Measurements from ENCODE around the gene SSUH2. TPM values are rescaled to one million over a fixed set of nuclear protein-coding genes. Genes with fewer than 3 reads are reported as not detected.
"Not testable (repeated sequence)": the region's sequence is repeated elsewhere in the genome, so short reads cannot be mapped to it uniquely, and the experiment has no call there.

Gene SSUH2
- total RNA-seq, 1 experiment from 2014 or later = 0.40 TPM

DNA sequence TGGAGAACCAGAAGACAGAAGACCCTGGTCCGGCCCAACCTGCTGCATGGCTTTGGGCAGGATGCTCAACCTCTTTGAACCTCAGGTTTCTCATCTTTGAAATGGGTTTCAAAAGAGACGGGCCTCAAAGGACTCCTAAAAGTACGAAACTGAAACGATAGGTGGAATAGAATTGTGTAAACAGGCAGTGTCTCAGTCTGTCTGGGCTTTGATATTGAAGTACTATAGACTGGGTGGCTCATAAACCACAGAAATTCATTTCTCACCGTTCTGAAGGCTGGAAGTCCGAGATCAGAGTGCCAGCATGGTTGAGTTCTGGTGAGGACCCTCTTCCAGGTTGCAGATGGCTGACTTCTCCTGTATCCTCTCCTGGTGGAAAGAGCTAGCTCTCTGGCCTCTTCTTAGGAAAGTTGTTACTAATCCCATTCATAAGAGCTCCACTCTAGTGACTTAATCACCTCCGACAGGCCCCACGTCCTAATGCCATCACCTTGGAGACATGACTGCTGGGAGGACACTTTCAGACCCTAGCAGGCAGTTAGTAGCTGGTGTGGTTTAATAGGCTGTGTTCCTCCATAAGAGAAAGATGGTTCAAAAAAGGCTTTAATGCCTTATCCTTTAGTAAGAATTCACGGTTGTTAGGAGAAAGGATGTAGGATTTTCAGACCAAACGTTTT lies 35.7 kb downstream of the SSUH2 start:
- DNase-seq (ENCODE audit: low read depth) = no peak

DNA sequence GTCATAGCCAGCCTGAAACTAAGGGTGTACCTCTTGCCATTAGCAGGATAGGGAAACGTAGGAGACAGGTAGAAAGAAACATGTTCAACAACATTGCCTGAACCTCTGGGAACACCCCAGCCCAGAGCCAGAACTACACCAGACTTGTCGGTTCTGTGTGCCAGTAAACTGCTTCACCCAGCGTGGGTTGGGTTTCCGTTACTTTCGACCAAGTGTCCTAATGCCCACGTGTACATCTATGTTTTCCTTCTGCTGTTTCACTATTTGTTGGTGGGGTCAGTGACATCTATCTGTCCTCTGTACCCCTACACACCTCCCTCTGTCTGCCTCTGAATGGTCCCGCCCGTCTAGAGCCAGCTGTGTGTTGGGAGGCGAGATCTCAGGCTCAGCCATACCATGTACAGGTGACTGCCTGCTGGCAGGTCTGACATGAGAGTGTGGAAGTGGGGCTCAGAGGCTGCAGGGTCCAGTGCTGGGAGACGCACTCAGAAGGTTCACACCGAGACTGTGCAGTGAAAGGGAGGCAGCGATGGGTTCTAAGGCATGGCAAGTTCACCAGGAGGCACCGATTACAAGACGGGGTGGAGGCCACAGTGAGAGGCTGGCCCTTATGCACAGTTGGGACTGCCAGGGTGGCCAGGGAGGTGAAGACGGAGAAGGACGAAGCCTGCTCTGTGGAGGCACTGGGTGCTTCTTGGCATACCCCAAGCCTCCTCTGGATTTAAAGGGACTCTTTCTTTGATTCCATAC lies 36.4 kb downstream of the SSUH2 start:
- no peak for DNase-seq (ENCODE audit: low read depth)

DNA sequence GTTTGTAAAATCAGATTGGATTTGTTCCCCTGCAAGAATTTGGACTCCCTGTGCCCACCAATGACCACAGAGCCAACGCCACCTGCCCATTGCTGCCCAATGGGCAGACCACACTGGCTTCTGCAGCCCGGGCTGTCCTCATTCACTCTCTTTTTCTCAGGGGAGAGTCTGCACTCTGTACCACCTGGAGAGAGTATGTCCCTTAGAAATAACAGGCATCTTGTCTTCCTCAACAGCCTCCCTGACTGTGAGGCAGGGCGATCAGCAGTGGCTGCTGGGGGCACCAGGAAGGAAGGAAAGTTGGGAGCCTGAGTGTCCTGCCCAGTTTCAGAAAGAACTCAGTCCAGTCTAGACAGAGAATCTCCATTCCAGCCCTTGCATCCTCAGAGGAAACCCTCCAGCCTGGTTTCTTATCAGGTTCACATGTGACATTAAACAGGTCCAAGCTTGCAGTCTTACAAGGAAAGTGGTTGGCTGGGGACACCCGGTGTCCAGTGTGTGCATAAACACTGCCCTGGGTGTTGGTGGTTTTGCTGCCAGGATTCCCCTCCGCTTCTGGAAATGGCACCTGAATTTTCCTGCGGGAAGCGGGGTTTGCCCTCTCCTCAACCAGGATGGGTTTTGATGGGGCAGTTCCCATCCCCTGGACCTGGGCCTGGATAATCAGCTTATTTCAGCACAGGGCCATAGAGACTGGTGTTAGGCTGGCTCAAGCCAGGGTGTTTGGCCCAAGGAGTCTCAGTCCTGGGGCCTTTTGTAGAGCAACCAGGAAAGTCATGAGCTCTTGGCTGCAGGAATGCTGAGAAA lies 37.2 kb downstream of the SSUH2 start:
- DNase-seq (ENCODE audit: low read depth) = peak; percentile 38

DNA sequence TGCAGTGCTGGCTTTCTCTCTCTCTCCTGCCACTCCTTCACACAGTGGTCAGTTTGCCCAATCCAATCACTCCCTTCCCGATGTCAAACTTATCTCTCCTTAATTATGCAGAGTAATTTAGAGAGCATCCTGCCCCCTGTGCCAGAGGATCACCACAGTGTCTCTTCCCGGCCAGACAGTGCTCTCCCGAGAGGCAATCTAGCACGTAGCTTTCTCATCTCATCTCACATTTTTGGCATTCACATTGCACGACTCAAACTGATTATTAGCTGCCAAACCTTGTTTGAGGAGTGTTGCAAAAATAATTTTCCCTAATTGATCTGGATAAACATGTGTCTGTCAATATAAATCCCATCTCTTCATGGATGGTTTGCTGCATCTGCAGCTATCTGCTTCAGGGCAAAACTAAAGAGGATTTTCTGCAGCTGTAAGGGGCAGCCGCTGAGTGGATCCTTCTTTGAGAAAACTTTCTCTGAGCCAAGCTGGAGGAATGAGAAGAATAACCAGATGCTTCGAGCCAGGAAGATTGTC lies 37.8 kb downstream of the SSUH2 start:
- no peak for DNase-seq (ENCODE audit: low read depth)

DNA sequence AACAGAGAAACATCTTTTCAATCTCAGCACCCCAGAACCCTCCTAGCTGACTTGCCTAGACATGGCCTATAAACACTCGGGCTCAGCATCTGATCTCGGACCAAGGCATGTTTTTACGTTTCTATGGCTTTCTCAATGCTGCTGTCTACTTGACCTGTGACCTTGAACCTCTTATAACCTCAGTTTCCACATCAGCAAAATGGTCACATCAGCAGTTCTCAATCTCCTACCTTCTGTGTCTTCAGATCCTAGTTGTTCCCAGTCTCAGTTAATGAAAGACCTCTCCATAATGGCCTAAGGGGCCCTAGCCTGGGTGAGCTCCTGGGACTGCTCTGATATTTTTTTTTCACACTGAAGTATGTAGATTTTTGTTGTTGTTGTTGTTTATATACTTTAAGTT lies 39.6 kb downstream of the SSUH2 start:
- no peak for DNase-seq (ENCODE audit: low read depth)

DNA sequence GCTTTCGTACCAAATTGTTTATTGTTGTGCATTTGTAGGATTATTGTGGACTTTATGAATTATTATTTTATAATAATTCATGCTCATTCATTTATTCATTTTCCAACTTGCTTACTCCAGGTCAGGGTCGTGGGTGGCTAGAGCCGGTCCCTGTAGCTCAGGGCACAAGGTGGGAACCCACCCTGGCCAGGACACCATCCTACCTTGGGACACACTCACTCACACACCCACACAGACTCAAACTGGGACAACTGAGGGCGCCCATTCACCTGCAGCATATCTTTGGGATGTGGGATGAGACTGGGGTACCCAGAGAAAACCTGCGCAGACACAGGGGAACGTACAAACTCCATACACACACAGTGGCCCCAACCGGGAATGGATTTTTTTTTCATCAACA lies 40.6 kb downstream of the SSUH2 start:
- DNase-seq (ENCODE audit: low read depth) = no peak

DNA sequence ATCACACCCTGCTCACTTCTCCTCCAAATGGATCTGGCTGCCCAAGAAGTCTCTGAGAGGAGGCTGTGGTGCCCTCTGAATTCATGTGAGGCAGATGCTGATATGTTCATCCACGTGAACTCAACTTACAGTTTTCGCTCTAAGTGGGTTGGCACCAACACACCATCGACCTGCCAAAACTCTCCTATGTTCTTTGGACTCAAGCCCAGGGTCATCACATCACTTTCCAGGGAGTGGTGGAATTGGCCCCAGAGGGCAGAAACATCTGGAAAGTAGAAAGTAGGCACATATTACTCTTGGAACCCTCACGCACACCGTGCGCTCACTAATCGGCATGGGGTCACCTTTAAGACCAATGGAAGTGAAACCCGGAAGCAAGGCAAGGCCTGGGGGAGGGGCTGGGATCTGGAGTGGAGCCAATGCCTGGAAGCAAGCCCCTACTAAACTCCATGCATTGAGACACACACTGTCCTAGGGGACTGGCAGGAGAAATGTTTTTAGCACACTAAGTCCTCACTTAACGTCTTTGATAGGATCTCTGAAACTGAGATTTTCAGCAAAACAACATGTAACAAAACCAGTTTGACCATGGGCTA lies 41.4 kb downstream of the SSUH2 start:
- DNase-seq (ENCODE audit: low read depth) = no peak

DNA sequence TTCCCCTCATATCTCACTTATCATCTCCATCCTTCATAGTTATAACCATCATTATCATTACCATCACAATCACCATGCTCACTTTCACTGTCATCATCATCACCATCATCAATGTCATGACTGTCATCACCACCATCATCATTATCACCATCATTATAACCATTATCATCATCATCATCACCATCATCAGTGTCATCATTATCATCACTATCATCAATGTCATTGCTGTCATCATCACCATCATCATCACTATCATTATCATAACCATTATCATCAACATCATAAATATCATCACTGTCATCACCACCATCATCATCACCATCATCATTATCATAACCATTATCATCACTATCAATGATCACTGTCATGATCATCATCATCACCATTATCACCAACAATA lies 44.1 kb downstream of the SSUH2 start:
- DNase-seq (ENCODE audit: low read depth) = no peak

DNA sequence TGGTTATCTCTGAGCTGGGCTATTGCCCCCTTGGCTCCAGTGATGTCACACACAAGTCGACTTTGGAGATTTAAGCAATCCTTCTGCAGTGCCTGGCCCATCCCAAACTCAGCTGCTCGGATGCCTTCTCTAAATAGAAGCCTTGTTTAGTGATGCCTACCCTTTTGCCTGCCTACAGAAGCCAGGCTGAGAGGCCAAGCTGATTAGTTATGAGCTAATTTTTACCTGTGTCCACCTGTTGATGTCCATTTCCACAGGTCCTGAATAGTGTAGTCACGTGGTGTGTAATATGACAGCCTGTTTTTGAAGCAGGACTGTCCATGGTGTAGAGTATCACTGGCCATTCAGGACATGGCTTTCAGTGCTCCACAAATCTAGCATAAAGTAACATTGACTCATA lies 45.5 kb downstream of the SSUH2 start:
- no peak for DNase-seq (ENCODE audit: low read depth)

DNA sequence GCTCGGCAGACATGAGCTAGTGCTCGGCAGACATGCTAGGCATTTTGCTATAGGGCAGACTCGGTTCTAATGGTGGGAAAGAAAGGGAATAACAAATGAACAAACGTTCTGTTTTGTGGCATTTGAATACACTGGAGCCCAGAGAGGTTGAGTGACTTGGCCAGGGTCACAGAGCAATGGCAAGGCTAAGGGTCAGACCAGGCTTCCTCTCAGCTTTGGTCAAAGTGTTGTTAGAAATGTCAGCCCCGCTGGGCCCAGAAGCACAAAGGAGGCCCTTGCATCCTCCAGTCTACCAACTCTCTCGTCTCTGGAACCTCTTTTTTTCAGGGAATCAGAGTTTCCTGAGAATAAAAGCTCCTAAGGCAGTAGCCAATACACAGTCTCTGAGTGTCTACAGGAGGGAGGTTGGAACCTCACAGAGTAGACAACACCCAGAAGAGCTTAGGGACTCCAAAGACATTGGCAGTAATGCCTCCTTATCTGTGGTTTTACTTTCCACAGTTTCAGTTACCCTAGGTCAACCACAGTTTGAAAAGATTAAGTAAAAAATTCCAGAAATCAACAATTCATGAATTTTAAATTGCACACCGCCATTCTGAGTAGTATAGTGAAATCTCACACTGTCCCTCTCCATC lies 47.3 kb downstream of the SSUH2 start:
- DNase-seq (ENCODE audit: low read depth) = no peak

DNA sequence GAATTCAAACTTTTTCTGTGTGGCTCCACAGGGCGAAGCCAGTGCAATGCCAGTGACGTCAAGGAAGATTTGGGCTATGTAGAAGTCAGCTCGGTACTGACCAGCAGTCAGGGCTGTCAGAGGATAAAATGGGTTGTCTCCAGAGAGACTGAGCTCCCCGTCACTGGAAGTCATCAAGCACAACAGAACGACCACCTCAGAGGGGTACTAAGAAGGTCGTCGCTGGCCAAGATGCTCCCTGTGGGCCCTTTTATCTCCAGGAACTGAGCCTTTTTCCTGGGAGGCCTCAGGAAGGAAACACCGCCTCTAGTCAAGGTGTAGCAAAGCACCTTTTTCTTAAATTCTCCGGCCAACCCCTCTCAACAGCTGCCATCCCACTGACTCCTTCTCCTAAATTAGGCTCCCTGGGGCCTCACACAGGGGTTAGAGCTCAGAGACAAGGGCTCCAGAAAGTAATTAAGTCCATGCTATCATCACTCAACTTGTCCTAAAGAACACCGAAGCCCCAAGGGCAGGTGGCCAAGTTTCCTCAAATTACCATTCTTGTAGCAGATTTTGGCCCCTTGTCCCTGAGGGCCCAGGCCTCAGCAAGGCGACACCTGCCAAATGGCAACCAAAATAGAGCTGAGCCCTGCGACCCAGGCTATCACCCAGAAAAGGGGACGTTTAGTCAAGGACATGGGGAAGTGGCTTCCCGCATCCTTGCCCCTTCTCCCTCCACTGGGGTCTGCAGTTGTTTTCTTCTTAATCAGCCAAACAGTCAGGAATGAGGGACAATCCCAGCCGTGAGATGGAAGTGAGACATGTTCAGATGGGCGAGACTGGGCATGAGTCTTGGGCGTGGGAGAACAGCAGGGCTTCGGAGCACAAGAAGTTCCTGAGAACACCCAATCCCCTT lies 48.0 kb downstream of the SSUH2 start:
- no peak for DNase-seq (ENCODE audit: low read depth)

DNA sequence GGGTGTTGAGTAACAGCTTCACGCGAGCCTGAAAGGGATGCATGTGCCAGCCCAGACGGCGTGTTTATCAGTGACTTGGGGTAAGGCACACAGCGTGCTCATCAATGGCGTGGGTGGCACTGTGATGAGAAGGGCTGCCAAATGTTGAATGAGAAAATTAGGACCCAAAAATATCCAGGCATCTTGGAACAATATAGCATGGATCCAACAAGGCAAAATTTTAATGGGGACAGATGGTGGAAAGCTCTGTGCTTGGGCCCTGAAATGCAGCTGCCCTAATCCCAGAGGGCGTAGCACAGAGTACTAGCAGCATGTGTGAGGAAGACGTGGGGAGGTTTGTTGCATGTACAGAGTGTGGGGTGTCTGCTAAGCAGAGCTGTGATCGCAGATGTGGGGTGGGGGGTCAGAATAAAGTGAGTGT lies 48.9 kb downstream of the SSUH2 start:
- no peak for DNase-seq (ENCODE audit: low read depth)

DNA sequence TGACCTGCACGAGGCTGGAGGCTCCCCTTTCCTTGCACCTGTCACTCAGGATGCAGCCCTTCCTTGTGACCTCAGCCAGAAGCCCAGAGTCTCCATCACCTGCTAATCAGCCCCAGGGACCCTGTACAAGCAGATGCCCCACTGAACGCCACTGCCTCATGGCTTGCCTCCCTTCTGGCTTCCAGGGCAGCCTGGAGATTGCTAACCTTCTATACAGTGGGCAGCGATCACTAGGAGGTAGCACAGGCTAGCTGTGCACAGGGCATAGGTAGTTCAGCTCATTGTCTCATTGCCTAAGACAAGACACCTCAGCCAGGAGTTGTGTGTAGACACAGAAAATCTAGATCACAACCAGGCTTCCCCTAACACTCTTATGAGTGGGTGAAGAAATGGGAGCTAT lies 49.3 kb downstream of the SSUH2 start:
- DNase-seq (ENCODE audit: low read depth) = no peak

DNA sequence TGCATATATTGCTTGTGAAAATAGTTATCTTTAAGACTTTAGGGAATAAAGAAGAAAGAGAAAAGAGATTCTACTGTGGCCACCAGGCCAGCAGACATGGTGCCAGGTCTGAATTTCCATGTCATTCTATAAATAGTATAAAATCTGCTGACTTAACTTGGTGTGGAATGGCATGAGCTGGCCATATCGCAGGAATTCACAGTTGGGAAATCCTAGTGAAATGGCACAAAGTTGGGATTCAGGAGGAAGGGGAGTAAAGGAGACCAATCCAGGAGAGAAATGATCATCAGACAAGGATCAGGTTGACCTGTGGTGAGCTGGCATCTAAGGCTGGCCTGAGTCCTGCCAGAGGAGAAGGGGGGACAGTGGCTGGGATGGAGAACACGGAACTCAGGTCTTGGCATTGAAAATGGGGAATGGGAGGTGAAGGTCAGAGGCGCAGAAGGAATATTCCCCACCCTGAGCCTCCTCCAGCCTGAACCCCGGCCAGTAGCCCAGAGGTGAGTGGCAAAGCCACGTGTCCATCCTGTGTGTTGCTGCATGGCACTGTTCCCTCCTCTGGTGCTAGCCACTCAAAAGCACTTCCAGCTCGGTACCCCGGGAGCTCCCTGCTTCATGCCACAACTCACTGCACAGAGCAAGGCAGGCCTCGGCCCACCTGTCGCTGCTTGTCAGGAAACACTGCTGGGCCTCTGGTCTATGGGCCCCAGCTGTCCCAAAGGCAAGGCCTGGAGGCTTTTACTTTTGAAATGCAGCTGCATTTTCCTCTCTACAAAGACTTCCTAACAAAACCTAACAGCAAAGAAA lies 51.4 kb downstream of the SSUH2 start:
- no peak for DNase-seq (ENCODE audit: low read depth)

DNA sequence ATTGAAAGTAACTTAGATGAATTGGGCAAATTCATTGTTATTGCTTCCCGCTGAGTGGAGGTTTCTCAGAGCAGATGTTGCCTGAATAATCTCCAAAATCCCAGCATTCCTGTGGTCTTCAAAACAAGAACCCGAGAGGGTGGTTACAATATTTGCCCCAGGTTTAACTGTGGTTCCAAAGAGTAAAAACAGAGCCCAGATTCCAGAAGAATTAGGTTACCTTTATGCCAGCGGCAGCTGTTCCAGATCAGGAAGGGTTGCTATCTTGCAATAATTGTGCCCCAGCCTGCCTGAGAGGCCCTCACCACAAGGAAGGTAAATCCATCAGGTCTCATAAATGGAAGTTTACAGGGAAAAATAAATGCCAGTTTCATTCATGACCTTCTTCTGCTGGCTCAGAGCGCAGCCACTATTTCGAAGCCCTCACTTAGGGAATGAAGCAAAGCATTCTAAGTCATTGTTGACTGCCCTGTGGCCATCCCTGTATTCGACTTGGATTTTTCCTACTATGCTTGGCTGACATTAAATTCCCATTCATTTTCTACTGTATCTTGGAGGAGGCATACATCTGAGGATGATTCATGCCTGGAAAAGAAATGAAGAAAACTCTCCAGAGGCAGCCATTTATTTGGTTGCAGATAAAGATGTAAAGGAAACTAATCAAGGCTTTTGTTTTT lies 54.6 kb downstream of the SSUH2 start:
- peak; percentile 47 for DNase-seq (ENCODE audit: low read depth)

DNA sequence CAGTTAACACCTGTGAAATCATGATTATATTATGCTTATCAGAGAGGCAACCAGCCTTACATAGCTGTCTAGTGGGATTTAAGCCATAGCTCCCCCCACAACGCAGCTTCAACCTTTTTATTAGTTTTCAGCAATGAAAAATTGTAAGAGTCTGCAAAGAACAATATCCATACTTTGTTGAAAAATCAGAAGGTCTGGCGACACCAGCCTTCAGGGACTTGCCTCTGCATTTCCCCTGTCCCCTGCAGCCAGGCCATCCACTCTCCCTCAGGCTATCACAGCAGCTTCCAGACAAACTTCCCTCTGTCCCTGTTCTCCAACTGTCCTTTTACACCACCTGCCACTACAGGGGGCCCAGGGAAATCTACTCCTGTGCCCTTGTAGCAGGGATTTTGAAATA lies 59.9 kb downstream of the SSUH2 start:
- no peak for DNase-seq (ENCODE audit: low read depth)

DNA sequence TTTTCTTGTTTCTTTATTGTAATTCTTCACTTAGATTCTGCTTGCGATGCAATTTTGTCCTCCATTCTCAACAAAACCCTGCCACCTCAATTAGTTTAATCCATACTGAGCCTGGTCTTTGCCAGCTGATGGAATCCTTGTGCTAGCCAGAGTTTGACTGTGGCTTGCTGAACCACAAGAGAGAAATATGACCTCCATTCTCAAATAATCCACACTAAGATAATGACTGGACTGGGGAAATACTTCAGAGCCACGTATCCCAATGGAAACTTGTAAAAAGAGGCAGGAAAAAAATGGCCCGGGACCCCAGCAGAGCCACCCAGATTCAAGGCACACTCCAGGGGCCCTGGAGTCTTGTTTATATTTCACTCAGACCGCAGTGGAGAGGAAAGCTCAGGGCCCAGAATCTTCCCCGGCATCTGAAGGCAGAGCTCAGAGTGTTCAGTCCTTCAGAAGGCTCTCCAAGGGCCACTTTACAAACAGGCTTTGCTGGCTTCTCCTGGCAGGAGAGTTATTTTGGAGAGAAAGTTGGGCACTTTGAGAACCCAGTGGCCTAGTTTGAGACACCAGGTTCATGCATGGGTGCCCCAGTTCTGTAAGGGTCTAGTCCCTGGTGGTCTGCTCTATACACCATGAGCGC lies 62.7 kb downstream of the SSUH2 start:
- no peak for DNase-seq (ENCODE audit: low read depth)

DNA sequence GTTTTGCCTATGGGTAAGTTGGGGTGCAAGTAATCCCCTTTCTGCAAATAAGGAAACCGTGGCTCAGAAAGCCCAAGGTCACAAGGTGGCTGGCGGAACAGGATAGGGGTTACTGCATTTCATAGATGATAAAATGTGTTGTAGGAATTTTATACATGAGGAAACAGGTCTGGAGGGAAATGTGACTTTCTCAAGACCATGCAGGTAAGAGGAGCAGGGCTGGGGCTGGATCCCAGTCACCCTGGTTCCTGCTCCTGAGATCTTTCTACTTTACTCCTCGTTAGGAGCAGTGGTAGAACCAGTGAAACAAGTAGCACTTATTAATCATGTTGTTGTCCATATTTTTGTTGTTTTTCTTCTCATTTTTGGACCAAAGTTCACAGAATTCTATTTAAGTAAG lies 63.2 kb downstream of the SSUH2 start:
- no peak for DNase-seq (ENCODE audit: low read depth)

DNA sequence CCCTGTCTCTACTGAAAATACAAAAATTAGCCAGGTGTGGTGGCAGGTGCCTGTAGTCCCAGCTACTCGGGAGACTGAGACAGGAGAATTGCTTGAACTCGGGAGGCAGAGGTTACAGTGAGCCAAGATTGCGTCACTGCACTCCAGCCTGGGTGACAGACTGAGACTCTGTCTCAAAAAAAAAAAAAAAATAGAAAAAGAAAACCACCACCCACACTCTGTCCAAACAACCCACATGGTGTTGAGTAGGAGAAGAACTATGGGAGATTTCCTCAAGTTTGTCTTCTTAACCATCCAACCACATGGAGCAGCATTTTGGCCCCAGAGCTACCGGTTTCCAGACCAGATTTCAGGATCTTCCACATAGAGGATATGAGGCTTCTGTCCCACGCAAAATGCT lies 64.2 kb downstream of the SSUH2 start:
- not testable (repeated sequence) for DNase-seq (ENCODE audit: low read depth)
